HL-60 (cell line): Measurements from ENCODE around the gene ZNF274.

Experiments used
- CTCF ChIP-seq: IDR thresholded peaks from one replicate; pipeline ENCODE4 v1.5.1; 2011; ENCODE audit warnings: low read length, control low read depth, inconsistent platforms; ENCODE audit not compliant: insufficient read depth
- POLR2AphosphoS5 ChIP-seq: IDR thresholded peaks from 2 replicates; pipeline ENCODE4 v1.6.1; 2012; ENCODE audit warnings: low read depth
- TF ChIP-seq, protein P1 (sequence below): IDR thresholded peaks from 2 replicates; pipeline ENCODE4 v1.6.1; 2012; ENCODE audit warnings: low read depth; ENCODE audit not compliant: insufficient replicate concordance

GRCh38 chr19:58213075-58213369 lies 30.2 kb downstream of the ZNF274 start:
- TF ChIP-seq CTCF: no peak
- no peak for TF ChIP-seq POLR2AphosphoS5
- TF ChIP-seq, protein P1, sequence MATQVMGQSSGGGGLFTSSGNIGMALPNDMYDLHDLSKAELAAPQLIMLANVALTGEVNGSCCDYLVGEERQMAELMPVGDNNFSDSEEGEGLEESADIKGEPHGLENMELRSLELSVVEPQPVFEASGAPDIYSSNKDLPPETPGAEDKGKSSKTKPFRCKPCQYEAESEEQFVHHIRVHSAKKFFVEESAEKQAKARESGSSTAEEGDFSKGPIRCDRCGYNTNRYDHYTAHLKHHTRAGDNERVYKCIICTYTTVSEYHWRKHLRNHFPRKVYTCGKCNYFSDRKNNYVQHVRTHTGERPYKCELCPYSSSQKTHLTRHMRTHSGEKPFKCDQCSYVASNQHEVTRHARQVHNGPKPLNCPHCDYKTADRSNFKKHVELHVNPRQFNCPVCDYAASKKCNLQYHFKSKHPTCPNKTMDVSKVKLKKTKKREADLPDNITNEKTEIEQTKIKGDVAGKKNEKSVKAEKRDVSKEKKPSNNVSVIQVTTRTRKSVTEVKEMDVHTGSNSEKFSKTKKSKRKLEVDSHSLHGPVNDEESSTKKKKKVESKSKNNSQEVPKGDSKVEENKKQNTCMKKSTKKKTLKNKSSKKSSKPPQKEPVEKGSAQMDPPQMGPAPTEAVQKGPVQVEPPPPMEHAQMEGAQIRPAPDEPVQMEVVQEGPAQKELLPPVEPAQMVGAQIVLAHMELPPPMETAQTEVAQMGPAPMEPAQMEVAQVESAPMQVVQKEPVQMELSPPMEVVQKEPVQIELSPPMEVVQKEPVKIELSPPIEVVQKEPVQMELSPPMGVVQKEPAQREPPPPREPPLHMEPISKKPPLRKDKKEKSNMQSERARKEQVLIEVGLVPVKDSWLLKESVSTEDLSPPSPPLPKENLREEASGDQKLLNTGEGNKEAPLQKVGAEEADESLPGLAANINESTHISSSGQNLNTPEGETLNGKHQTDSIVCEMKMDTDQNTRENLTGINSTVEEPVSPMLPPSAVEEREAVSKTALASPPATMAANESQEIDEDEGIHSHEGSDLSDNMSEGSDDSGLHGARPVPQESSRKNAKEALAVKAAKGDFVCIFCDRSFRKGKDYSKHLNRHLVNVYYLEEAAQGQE: no peak
